HG03039 (cell line): ENCODE measurements around the gene SAMD10.
A peak's percentile ranks its signal among the peaks of the same experiment; 100 is the strongest.

Source experiments
- ATAC-seq: cut with Tn5 transposase; IDR thresholded peaks from one replicate; pipeline ENCODE4 v1.9.1; 2021; ENCODE audit warnings: mild to moderate bottlenecking, moderate library complexity; ENCODE audit not compliant: unreplicated experiment

The SAMD10 gene

DNA sequence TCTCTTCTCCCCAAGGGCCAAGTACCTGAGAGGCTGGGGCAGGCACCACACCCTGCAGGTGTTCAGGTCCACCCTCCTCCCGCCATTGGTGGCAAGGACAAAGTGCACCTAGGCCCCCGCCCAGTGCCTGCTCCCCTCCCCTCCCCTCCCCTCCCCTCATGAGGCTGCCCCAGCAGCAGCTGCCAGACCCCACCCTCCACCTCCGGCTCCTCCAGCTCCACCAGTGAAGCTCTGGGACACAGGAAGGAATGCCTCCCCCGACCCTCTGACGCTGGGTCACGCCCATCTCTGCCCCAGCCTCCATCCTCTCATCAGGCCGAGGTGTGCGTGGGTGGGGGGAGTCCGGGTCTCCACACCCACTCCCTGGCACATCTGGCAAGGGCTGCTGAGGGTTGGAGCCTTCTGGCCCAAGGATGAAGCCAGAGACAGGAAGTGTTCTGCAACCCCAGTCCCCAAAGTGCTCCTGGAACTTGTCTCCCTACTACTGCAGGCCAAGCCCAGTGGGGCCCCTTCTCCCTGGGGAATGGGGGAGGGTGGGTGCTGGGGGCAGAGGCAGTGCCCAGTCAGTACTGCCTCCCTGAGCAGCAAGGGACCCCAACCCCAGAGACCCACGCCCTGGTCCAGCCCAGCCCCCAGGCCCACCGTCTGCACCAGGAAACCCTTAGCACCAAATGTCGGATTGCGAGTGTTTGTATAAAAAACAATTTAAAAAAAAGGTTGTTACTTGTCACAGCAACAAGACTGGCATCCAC, 21.6 kb downstream of the SAMD10 start:
- no peak for ATAC-seq

DNA sequence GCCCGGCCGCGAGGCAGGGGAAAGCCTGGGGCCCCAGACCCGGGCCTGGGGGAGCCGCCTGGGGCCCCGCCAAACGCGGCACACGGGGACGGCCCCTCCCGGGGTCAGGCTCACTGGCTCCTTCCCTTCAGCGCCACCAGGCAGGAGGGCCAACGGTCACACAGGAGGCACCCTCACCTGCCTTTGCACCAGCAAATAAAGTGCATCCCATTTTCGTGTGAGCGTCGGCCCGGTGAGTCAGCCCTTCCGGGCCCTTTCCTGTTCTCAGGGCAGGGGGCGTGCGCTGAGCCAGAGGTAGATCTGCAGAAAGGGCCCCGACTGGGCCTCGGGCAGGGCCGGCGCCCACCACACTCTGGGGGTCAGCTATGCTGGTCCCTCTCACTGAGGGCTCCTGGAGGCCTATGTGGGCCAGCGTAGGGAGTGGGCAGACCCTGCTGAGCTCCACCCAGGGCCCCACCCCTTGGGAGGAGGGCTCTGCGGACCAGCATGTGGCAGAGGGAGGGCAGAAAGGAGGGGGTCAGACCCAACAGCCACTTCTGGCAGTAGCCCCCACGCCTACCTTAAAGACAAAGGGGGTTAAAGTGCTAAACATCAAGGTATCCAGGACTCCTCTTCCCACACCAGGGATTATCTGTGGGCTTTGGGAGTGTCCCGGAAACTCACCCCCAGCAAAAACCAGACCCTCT, 22.3 kb downstream of the SAMD10 start:
- ATAC-seq = peak; percentile 23

DNA sequence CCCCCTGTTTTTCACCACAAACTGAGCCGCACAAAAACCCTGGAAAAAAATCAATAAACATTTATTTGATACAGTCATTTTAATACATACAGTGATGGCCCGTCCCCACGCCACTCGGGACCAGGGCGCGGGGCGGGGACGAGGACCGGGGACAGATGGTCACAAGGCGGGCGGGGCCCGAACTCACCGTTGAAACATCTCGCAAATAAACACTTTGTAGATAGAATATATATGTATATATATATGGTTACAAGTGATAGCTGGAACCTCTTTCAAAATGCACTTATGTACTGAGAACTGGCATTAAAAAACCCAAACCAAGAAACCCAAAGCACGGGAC, 22.8 kb downstream of the SAMD10 start:
- peak; percentile 8 for ATAC-seq

DNA sequence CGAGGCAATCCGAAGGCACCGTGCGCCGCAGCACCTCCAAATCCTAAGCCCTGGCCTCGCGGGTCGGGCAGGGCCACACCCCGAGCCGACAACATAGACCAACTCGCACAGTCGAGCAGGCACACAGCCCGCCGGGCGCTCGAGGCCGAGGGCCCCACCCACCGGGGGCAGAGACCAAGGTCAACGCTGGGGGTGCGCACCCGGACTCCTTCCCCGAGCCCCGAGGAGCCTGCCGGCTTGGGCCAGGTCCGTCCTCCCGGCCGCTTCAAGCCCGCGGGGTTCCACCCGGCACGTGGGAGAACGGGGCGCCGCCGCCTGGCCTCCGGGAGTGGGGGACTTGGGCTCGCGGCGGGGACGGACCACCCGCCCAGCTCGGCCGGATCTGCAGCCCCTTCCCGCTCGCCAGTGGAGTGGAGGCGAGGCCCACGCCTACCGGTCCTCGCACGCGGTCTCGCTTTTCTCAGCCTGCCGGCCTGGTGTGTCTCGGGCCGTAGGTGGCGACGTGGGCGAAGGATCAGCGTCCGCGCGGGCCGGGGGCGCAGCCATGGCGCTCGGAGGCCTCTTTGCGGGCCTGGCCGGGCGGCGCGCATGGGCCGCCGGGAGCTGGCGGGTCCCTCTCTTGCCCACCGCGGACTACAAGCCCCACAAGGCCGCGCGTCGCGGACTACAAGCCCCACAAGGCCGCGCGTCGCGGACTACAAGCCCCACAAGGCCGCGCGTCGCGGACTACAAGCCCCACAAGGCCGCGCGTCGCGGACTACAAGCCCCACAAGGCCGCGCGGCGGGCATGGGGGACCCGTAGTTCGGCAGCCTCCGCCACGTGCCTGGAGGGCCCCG, 23.4 kb downstream of the SAMD10 start, which contains the start of gene UCKL1:
Gene UCKL1, minus strand, starts transcription at position 590 of the 837 bp plus-strand sequence. Its CDS starts 44 bp downstream, at position 546.
- ATAC-seq = peak; percentile 57

DNA sequence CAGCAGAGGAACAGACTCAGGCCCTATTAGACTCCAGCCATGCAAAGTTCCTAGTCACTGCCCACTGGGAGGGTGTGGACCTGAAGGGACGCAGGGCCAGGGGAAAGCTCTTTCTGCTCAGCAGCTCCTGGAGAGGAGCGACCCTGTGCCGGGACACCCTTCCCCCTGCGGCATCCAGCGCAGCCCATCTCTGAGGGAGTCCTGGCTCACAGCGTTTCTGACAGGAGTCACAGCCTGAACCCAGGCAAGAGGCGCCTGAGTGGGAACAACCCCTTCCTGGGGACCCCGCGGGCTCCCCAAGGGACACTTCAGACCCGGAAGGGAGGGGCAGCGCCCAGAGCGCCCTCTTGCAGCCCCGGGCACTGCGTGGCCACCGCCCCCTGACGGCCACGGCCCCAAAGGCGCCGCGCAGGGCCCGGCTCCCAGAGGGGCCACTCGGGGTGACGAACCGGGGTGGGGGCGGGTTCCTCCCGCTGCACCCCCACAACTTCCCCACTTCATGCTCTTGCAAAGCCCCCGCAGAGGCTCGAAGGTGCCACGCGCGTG, 24.1 kb downstream of the SAMD10 start:
- no peak for ATAC-seq

DNA sequence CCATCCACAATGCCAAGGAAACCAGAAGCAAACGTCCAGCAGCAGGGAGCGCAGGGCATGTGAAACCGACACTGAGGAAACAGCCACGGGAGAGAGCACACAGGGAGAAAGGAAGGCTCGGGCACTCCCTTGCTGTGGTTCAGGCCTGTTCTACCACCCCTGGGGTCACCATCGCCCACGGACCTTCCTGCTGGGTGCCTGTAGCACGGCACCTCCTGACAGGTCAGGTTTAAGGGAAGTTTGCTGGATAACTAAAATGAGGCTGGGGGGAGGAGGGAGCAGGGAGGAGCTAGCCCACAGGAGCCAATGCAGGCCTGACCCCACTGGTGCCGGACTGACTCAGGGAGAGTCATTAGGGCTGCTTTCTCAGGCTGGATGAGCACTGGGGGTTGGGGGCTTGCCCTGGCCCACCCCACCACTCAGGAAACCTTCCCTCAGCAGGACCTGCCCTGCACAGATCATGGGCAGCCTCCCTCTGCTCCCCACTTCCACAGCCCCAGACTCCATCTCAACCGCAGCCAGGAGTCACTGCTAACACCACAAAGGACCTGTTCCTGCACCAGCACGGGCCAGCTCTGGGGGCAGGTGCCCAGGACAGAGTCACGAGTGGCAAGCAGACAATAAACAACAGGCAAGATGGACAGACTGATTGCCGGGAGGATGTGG, 25.5 kb downstream of the SAMD10 start:
- no peak for ATAC-seq

DNA sequence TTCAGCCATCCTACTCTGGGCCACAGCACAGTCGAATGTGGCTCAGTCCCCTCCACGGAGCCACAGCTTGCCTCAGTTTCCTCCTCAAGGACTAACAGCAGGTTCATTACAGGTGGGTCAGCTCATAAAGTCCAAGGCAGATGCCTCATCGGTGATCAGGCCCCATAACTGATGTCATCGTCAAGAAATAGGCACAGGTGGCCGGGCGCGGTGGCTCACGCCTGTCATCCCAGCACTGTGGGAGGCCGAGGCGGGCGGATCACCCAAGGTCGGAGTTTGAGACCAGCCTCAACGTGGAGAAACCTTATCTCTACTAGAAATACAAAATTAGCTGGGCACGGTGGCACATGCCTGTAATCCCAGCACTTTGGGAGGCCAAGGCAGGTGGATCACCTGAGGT, 26.7 kb downstream of the SAMD10 start:
- ATAC-seq = no peak

DNA sequence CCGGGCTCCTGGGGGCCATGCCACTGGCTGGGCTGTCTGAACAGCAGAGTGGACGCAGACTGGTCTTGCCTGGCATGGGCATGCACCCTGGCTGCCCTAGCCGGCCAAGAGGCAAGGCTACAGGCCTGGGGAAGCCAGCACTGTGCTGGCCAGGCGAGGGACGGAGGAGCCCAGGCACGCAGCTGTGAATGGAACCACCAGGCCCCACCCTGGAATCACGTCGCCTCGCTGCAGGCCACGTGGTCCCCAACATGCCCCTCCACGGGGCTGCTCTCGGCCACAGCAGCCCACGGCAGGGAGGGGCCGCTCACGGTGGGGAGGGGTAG, 27.3 kb downstream of the SAMD10 start:
- no peak for ATAC-seq

DNA sequence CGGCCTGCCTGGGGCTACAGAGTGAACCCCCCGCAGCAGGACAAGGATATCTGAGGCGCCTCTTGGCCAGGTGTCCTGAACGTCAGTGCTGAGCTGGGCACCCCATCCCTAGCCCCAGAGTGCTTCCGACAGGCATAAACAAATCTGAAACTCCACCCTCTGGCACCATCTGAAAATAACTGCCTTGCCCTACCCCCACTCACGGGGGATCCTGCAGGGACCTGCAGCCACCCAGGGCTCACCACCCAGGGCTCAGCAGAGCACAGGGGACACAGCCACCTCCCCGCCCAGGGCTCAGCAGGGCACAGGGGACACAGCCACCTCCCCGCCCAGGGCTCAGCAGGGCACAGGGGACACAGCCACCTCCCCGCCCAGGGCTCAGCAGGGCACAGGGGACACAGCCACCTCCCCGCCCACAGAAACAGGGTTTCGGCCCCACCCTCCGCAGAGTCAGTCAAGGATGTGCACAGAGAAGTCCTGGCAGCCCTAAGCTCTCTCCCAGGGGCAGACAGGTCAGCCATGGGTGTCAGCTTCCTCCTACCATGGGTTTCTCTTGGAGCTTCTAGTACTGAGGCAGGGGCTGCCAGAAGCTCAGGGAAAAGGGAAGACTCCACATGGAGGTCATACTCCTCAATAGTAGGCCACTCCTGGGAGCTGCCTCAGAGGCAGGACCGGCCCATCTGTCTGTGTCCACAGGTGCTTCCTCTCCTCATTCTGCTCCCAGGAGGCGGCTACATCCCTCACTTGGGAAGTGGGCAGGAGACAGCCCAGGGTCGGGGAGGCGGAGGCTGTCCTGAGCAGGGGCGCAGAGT, 27.8 kb downstream of the SAMD10 start:
- ATAC-seq = no peak

DNA sequence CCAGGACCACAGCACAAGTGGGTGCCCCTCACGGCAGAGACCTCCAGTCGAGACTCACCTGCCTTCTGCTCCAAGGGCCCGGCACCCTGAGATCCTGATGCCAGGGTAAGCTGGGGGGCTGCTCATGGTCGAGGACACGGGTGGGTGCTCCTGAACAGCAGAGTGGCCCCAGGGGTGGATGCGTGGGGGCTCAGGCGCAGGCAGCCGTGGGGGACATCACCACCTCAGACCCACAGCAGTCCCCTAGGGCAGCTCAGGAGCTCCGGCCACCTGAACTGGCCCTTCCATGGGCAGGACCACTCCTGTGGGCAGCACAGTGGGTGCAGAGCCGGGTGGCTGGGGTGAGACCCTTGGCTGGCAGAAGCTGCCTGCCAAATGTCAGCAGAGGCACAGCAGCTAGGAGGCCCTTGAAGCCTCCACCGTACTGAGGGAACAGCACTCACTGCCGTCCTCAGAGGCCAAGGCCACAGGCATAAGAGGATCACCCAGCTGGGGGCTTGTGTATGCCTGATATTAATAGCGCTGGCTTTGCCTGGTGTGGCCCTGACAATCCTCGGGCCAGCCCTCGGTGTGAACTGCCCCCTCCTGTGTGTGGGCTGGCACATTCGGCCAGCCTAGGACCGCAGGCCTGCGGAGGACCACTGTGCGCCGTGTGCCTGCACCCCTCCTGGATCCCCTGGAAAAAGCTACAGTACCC, 28.6 kb downstream of the SAMD10 start:
- no peak for ATAC-seq

DNA sequence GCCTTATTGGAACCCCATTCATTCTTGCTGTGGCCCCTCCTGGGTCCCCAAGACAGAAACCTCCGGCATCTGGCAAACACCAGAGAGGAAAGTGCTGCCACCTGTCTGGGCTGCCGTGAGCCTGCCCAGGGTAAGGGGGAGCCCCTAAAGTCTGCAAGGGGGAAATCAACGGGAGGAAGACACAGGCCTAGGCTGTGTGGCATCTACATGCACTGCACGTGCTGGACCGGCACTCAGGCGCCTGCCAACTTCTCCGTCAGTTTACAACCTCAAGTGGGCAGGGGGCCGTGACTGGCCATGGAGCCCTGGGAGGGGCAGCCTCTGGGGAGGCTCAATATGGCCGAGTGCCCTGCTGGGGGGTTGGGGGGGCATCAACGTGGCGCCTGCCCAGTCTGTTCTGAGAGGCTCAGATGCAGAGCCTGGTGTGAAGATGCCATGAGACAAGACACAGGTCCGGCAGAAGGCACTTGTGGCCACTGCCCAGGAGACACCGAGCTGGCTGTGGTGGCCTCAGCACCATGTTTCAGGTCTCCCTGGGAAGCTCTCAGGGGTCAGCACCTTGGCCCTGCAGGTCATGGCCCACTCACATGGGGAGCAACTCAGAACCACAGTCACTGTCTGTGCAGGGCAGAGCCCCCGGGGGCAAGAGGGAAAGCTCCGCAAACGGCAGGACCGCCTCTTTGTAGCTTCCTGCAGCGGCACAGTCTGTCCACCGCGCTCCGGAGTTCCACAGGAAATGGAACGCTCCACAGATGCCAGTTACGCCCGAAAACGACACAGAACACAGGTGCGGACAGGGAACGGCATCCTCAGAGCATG, 31.6 kb downstream of the SAMD10 start:
- ATAC-seq = no peak

DNA sequence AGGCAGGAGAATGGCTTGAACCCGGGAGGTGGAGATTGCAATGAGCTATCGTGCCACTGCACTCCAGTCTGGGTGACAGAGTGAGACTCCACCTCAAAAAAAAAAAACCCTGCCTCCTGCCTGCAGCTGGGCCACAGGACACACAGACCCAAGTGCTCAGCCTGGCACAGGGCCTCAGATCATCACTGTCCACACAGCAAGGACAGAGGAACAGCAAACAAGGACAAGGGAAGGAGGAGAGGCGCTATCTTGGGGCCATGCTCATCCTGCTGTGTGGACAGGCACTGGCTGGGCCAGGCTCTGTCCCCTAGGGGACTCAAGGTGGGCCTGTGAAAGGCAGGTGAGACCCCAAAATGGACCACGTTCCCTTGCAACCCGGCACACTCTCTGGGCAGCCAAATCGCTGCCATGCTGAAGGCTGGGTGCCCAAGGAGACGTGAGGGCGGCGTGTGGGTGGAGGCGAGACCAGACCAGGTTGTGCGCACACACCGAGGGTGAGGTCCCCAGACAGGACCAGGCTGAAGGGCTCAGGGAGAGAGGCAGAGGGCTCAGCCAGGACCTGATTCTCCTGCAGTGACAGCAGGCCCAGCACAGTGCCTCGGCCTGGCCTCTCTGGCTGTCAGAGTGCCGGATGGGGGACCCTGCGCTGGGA, 32.3 kb downstream of the SAMD10 start:
- no peak for ATAC-seq

DNA sequence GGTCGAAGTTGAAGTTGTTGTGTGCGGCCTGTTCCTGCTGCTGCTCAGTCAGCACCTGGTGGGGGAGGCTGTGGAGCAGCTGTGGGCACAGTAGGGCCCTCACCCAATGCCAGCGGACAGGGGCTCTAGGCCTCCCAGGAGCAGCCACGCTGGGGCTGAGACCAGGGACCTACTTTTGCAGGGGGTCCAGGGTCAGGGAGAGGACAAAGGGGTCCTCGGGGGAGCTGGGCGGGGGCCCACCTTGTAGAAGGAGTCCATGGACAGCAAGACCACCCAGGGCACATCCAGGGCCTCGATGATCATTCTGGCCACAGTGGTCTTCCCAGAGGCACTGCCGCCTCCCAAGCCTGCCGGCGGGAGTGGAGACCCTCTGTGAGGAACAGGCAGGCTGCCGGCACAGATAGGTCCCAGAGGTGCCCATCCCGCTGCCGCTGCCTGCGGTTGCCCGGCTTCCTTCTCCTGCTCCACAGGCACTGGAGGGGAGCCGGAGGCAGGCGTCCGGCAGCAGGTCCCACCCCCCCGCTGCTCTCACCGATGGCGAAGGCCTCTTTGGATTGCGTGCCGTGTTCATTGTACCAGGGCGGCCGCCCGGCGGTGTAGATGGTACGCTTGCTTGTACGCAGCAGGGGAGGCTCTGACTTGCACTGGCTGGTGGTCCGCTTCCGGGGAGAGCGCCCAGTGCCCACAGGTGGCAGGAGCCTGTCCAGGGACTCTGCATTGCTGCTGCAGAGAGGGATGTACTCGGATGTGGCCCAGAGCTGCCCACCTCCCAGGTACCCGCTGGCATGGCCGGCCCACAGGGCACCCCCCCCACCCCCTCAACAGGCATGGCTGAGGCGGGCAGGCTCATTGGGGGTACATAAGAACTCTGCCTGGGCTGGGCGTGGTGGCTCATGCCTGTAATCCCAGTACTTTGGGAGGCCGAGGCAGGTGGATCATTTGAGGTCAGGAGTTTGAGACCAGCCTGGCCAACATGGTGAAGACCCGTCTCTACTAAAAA, 33.2 kb downstream of the SAMD10 start:
- ATAC-seq = no peak

DNA sequence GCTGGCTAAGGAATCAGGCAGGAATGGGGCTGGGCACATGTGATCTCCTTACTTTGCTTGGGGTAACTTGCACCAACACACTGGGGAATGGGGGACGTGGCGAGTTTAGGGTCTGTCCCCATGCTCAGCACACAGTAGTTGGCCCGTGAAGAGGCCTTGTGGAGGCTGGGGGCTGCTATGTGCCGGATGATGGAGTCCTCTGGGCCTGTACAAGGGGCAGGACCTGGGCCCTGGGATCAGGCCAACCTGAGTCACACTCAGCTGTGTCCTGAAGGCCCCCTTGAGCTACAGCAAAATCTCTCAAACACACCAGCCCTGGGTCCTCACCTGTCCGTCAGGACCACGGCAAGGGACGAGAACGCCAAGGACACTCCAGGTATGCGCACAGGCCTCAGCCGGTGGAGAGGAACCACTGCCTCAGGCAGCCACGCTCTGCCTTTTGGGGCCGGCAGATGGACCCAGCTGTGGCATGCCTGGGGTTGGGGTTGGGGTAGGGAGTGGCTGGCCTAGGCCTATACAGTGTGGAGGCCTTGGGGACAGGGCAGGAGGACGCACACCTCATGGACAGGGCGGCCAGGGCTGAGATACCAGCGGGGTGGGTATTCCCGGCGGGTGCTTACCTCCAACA, 34.3 kb downstream of the SAMD10 start:
- ATAC-seq = no peak

DNA sequence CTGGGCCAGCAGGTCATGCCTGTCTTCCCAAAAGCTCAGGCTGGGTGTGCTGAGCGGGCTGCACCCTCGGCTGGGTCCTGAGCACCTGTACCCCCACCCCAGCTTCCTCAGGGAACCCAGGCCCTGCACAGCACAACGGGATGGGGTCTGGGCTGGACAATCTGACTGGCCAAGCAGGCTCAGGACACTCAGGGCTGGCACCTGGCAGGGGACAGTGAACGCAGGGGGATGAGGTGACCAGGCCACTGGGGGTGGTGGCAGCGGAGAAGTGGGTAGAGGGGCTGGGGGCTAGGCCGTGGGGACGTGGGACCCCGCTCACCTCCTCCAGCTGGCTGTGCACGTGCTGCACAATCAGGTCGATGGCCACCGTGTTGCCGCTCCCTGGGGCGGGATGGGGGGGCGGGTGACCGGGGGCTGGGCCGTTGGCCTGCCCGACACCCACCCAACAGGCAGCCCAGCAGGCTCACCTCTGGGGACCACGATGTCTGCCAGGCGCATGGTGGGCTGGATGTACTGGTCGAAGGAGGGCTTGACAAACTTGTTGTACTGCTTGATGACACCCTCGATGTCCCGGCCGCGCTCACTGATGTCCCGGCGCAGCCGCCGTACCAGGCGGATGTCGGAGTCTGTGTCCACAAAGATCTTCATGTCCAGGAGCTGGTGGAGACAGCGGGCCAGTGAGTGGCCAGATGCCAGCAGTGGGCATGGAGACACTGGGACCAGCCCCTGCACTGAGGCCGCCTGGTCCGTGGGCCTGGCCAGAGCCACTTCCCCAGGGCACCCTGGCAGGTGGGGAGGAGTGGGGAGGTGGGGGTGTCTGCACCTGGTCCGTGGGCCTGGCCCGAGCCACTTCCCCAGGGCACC, 35.1 kb downstream of the SAMD10 start:
- no peak for ATAC-seq

DNA sequence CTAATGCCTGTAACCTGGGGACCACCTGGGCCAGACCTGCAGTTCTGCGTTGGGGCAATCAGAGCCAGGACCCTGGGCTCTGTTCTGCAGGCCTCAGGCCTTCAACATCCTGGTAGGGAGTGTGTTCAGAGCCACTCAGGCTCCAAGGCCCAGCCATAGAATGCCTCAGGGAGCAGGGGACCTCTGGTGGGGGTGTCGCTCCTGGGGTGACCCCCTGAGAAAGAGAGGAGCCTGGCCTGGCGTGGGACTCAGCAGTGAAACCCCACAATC, 35.7 kb downstream of the SAMD10 start:
- ATAC-seq = no peak
